Activated CD8-positive, alpha-beta memory T cell treated with anti-CD3 and anti-CD28 coated beads, Interleukin-2, amount 50 U/mL, for 4 hours (primary cell): ENCODE measurements around the gene AIRE.

Experiments
- DNase-seq: peaks from one replicate; pipeline ENCODE4 v3.0.0-alpha.2; 2020

AIRE gene

DNA sequence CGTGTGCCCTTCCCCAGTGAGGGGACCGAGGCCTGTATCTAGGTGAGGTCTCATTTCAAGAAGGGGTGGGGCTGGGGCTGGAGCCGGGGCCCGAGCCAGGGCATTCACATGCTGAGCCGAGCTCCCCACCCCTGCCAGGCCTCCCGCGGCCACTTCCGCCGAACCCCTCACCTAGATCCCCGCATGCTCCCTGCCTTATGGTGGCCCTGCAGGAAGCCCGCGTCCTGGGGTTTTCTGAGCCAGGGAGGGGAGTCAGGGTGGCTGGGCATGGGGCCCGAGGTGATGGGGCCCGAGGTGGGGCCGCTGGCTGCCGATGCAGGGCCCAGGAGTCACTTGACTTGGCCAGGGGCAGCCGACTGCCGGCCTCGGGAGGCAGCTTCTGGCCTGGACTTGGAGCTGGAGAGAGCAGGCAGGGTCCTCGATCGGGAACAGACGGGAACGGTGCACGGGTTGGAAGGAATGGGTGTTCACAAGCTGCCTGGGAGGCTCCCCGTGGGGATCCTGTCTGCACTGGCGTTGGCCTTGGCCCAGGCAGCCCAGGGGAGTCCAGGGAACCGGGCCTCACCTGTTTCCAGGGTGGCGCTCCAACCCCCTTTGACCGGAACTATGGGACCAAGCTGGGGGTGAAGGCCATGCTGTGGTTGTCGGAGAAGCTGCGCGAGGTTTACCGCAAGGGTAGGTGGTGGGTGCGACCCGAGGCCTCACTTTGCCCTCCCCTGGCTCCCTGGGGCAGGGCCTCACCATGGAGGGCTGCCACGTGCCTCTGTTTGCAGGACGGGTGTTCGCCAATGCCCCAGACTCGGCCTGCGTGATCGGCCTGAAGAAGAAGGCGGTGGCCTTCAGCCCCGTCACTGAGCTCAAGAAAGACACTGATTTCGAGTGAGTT lies 40.0 kb downstream of the AIRE start:
- DNase-seq = no peak

DNA sequence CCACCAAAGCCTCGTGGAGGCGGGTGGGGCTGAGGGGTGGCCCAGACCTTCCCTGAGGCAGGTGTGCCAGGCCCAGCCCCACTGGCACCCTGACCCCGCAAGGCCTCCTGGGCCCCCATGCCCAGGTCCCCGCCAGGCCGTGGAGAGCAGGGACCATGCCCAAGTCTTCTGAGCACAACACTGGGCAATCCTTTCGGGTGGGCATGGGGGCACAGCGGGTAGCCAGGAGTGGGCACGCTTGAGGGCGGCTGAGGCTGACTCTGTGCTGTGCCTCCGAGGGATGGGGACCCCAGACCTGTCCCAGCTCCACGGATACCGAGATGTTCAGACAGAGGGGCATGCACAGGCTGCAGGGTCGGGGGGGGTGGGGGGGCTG lies 40.6 kb downstream of the AIRE start:
- DNase-seq = no peak

DNA sequence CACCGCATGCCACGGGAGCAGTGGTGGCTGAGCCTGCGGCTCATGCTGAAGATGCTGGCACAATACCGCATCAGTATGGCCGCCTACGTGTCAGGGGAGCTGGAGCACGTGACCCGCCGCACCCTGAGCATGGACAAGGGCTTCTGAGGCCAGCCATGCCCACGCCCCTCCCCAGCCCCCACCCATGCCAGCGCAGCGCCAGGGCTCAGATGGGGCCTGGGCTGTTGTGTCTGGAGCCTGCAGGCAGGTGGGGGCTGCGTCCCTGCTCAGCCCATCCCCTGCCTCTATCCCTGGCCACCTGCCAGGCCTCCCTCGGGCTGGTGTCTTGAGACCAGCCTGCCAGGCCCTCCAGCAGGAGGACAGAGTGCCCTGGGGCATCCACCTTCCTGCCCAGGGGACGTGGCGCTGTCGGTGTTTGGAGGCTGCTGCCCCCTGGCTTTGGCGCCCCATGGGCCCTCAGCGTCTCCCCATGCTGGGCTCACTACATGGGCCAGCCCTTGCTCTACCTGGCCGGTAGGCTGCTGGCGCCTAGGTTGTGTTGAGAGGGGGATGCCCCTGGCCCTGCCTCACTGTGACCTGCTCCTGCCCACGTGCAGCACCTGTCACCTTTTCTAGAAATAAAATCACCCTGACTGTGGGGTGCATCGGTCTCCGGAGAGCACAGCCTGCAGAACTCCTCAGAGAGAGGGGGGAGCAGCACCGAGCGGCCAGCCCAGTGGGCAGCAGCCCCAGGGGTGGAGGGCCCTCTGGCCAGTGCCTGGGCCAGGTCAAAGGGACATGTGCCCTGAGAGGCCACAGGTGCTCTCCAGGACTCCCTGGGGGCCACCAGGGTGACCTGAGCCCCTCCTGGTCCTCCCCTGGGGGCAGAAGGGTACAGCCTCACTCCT lies 41.3 kb downstream of the AIRE start:
- no peak for DNase-seq

- DNase-seq = no peak
These were observed 41.9 kb downstream of the AIRE start for GRCh38 chr21:44327603-44327974.

- no peak for DNase-seq
These were observed 42.7 kb downstream of the AIRE start for GRCh38 chr21:44328242-44328895.

DNA sequence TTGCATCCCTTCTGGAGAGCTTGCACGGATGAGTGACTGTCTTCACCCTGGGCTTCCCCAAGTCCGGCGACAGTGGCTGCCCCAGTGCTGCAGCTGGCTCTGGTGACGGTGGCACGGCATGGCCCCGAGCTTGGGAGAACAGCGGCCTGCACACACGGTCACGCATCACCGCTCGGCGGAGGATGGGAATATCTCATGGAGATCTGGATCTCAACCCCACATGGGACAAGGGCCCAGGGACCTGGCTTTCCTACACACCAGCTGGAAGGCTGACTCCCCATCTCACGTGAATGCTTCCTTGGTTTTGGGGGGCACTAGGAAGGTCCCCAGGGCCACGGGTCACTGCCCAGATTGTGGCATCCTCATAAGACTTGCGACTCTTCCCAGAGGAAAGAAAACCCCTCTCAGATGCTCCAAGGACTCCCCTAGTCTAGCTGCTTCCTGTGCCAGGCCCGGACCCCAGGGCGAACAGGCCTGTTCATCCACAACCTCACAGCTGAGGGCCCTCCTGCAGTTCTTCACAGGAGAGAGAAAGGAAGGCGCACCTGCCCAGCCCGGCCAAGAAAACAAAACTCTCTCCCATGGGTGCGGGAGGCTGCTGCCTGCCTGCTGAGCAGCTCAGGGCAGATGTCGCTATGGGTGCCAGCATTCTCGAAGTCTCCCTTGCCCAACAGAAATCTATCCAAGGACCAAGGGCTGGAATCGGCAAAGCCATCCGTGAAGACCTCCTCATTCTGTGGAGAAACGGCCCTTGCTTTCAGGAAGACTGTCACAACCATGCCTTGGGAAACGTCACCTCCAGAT lies 43.6 kb downstream of the AIRE start:
- DNase-seq = no peak

- DNase-seq = no peak
These were observed 44.5 kb downstream of the AIRE start for GRCh38 chr21:44329971-44330681.

DNA sequence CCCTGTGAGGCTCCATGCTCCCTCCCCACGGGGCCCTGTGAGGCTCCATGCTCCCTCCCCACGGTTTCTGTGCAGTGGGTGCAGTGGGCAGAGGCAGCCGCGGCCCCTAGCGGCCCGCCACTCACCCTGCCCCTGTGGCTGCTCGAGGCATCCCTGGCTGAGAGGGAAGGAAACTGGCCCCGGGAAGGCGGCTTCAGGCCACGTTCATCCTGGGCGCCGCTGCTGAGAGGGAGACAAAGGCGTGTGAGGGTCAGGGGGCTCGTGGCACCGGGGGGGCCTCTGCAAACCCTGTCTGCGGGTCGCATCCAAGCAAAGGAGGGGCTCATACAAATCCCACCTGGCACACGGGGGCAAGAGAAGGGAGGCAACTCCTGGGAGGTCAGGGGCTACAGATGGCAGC lies 45.0 kb downstream of the AIRE start:
- no peak for DNase-seq

DNA sequence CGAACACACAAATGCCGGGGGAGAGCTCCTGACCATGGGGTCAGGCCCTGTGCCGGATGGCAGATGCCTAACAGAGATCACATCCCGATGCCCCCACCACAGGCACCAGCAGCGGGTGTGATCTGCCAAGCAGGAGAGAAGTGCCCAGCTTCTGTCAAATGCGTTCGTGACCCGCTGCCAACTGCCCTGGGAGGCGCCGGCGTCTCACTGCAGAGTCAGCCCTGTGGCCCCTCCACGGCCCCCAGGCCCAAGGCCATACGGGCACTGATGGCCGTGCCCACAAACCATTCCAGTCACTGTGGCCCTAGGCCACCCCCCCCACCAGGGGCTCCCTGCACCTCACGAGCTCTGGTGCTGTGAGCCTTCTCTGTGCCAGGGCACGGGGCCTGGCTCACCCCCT lies 45.5 kb downstream of the AIRE start:
- DNase-seq = no peak

- DNase-seq = no peak
These were observed 46.1 kb downstream of the AIRE start for GRCh38 chr21:44331650-44332307.

- DNase-seq = no peak
These were observed 46.7 kb downstream of the AIRE start for GRCh38 chr21:44332383-44332782.

DNA sequence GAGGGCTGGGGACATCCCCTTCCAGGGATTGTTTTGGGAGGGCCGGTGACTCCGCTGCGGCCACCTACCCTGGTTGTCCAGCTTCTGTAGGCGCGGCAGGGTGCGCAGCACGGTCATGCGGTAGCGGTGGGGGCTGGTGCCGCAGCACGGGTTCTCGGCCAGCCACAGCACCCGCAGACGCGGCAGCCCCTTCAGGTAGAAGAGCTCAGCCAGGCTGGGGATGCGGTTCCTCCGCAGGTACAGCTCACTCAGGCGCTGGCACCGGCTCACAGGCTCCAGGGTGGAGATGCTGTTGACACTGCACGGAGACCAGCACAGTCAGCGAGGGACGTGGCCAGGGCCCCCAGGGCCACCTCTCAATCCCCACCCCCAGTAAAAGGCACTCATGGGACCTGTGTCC lies 47.3 kb downstream of the AIRE start:
- no peak for DNase-seq

DNA sequence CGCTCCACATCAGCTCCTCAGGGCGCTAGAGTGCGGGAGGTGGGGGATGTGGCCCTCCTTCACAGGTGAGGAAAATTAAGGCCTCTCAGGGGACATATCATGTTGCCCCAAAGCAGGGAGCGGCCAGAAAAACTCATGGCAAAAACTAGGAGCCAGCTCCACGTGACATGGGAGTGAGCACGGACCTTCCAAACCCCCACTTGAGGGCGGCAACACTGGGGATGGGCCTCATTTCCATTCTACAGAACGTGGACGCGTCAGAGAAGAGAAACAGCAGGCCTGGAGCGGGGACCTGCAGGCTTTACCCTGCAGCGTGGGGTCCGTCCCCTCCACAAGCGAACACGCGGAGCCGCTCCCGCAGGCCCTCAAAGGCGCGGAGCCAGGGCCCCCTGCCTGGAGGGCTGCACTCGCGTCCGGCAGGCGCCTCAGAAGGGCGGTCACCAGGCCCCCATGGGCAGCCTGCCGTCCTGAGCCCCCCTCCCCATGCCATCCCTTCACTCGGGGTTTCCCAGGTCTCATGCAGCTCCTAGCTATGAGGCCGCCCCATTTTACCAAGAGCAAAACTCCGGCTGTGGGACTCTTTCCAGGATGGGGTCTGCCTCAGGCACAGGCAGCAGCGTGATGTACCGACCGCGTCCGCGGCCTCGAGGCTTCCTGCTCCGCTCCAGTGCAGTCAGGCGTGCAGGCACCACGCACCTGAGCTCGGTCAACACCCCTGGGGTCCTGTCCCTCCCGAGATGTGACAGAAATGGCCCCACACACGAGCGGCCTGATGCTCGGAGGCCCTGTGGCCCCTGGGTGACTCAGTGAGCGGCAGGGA lies 48.0 kb downstream of the AIRE start:
- DNase-seq = no peak

DNA sequence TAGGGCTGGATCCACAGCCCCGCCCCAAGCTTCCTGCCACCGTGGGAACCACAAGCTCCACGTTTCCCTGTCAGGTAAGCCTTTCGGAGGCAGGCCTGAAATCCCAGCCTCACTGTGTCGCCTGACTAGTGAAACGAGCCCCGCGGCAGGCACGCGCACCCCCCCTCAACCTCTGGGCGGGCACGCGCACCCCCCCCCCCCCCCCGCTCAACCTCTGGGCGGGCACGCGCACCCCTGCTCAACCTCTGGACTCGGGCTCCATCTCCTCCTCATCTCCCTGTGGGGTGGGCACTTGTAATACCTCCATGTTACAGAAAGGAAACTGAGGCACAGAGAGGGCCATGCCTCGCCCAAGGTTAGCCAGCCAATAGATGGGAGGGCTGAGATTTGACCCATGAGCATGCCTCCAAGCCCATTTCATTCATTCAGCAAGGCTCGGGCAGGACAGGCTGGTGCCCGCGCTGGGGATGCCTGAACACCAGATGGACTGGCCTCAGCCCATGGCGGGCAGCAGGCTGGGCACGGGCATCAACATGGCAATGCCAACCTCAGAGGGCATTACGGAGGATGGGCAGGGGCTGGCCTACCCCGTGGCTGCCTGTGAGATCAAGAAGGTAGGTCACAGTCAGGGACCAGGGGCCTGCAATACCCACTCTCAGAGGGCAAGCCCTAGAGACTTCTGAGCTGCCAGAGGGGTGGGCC lies 48.8 kb downstream of the AIRE start:
- DNase-seq = no peak

- no peak for DNase-seq
These were observed 49.8 kb downstream of the AIRE start for GRCh38 chr21:44335266-44336059.

GRCh38 chr21:44337449-44337848 lies 51.8 kb downstream of the AIRE start:
- DNase-seq = no peak

DNA sequence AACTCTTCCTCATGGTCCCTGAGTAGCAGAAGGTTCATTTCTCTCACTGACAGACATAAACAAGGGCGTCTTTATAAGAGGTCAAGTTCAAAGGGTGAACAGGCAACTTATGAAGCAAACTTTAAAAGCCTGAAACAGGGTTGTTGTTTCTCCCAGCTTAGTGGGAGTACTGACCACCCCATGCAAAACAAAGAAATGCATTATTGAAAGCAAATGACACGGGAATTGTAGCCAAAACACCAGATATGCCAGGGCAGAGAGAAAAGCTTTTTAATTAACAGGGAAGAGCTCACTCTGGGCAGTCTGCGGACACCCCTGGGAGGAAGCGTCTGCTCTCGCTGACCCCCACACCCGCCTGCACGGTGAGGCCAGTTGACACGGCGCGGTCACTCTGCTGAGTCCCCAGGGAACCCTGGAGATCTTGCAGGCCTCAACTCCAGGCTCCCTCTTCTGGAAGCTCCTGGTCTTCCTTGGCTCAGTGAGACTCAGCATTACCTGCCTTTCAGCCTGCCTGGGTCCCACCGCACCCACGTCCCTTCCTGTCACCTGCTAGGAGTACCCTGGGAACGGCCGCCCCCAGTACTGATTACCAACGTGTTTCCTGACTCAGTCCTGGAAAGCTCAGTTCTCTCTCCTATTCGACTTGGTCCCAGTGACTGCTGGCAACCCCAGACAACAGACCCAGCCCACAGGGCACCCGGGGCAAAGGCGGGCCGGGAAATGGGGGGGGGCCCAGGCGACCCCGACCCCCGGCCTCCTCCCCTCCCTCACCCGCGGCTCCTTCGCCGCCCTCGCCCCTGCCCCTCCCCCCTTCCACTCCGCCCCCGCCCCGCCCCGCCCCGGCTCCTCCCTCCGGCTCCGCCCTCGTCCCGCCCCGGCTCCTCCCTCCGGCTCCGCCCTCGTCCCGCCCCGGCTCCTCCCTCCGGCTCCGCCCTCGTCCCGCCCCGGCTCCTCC lies 52.5 kb downstream of the AIRE start:
- peak; percentile 48 for DNase-seq
